ENCODE measurements around the gene HBP1. TPM values are rescaled to one million over a fixed set of nuclear protein-coding genes. Genes with fewer than 3 reads are reported as not detected.

Gene HBP1
- polyA plus RNA-seq, 2 of the 4 experiments (the other 2 are of a cell fraction) = 28.9 to 52.4 TPM

DNA sequence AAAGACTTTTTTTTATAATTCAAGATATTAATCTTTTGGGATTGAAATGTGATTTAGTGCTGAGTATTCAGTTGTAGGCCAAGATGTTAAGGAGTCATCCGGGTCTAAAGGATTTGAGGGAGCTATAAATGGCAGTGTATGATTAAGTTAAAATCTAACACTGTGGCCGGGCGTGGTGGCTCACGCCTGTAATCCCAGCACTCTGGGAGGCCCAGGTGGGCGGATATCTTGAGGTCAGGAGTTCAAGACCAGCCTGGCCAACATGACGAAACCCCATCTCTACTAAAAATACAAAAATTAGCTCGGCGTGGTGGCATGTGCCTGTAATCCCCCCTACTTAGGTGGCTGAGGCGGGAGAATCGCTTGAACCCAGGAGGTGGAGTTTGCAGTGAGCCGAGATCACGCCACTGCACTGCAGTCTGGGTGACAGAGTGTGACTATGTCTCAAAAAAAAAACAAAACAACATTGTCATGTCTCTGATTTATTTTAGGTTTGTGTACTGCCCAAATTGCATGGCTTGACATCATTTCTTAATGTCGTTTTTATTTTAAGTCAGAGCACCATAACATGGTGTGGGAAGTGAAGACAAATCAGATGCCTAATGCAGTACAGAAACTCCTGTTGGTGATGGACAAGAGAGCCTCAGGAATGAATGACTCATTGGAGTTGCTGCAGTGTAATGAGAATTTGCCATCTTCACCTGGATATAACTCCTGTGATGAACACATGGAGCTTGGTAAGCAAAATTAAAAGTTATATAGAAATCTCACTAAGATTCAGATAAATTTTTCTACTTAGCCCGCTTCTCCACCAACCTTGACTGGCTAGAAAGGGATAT is 10.7 kb downstream of the HBP1 start:
- Histone ChIP-seq H3K4me1 (peaks cover 24% of the 10 kb centered on the region), H3K27ac (peak overlapping the region in 1 of 2 experiments; percentile 68; a peak in 4 of 6 replicates), H3K9me3 (no peaks in the 10 kb centered on the region), H3K4me3 (no peak overlapping the region), H3K4me2 (peak overlapping the region; percentile 62)
- DNase-seq (ENCODE audit: low read depth in 1 of 2, low spot score in 1 of 2) = peak; percentile 27 to 29
- TF ChIP-seq KDM1A (IDR thresholded peaks at IDR 0.05; ENCODE audit: low read depth) (no peak), FOSB (CRISPR knock-in tag; IDR thresholded peaks at IDR 0.05) (no peak), RNF2 (IDR thresholded peaks at IDR 0.05; ENCODE audit: borderline replicate concordance, low read depth) (no peak), FOSL2 (IDR thresholded peaks at IDR 0.05) (no peak), FOSL2 (CRISPR knock-in tag; IDR thresholded peaks at IDR 0.05) (peak; percentile 50), JUNB (IDR thresholded peaks at IDR 0.05) (no peak), CHD2 (IDR thresholded peaks at IDR 0.05; ENCODE audit: low read length, partially characterized antibody) (no peak), RFX5 (IDR thresholded peaks at IDR 0.05) (no peak), HDAC2 (IDR thresholded peaks at IDR 0.05) (no peak)
- ATAC-seq = peak; percentile 72 to 73; a peak in 5 of 6 replicates
- POLR2A ChIA-PET = interaction anchor here (1.0 to 1.2 kb wide), 2 partner anchors 10 to 11 kb away, joined by 7 to 8 read pairs; partner anchors contain the start of gene HBP1
- 82% methylated on average over 13 of the region's 14 CpGs for WGBS (ENCODE audit: missing lambda C conversion rate)
- CTCF ChIA-PET = interaction anchor here (1.0 kb wide), 1 partner anchor 8 kb away, joined by 3 read pairs; no protein-coding TSS in a partner anchor
- FAIRE-seq = no peak

DNA sequence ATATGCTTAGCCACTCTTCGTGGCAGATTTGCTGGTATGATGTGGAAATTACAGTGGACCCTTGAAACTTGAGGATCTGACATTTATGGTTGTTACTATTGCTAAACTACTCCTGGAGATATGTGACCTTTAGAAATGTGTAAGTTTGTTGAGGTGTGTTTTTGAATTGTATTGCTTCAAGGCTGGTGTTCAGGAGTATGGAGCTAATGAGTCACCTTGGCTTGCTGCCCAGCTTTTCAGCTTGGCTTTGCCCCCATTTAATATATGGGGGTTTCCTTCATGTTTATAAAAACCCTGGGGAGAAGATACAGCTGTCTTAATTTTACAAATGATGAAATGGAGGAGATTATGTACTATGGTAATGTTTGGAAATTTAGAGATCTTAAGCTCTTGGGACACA is 11.6 kb downstream of the HBP1 start:
- H3K27ac ChIP-seq = peak overlapping the region in 1 of 2 experiments; percentile 68; a peak in 4 of 6 replicates
- POLR2A ChIA-PET = interaction anchor here (1.0 to 1.2 kb wide), 2 partner anchors 10 to 12 kb away, joined by 7 to 8 read pairs; partner anchors contain the start of gene HBP1
- no peaks in the 10 kb centered on the region for H3K9me3 ChIP-seq
- DNase-seq (ENCODE audit: low read depth in 1 of 2, low spot score in 1 of 2) (peak; percentile 16 to 58), FAIRE-seq (no peak), ATAC-seq (peak; percentile 58 to 75; a peak in 4 of 6 replicates)
- CTCF ChIA-PET = interaction anchor here (1.0 kb wide), 3 partner anchors 9 to 563 kb away, joined by 3 to 4 read pairs (median 3); partner anchors contain the start of gene CBLL1
- peak overlapping the region; percentile 62 for H3K4me2 ChIP-seq
- WGBS (ENCODE audit: missing lambda C conversion rate) = 0% methylated on average over 1 of the region's 1 CpG
- TF ChIP-seq EP300 (IDR thresholded peaks at IDR 0.05) = no peak
- TF ChIP-seq FOSB (CRISPR knock-in tag; IDR thresholded peaks at IDR 0.05) = no peak
- TF ChIP-seq HEYL (CRISPR knock-in tag; IDR thresholded peaks at IDR 0.05) = no peak
- no peak for TF ChIP-seq POLR2A (IDR thresholded peaks at IDR 0.05; ENCODE audit: low read length)
- TF ChIP-seq, protein P1, sequence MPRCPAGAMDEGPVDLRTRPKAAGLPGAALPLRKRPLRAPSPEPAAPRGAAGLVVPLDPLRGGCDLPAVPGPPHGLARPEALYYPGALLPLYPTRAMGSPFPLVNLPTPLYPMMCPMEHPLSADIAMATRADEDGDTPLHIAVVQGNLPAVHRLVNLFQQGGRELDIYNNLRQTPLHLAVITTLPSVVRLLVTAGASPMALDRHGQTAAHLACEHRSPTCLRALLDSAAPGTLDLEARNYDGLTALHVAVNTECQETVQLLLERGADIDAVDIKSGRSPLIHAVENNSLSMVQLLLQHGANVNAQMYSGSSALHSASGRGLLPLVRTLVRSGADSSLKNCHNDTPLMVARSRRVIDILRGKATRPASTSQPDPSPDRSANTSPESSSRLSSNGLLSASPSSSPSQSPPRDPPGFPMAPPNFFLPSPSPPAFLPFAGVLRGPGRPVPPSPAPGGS (IDR thresholded peaks at IDR 0.05) = 0 out of 3 replicates have a peak, but pooled peaks have one; percentile 38
- no peak for TF ChIP-seq CHD4 (IDR thresholded peaks at IDR 0.05; ENCODE audit: borderline replicate concordance)
- peak; percentile 49; the same call in 1 of the 2 replicates for TF ChIP-seq FOSL2 (IDR thresholded peaks at IDR 0.05)
- peak; percentile 66 for TF ChIP-seq FOSL2 (CRISPR knock-in tag; IDR thresholded peaks at IDR 0.05)
- TF ChIP-seq CEBPB (IDR thresholded peaks at IDR 0.05) = peak; percentile 59 to 68; a peak in 2 of 4 replicates
- no peak for TF ChIP-seq SMC3 (IDR thresholded peaks at IDR 0.05)
- TF ChIP-seq JUNB (IDR thresholded peaks at IDR 0.05) = peak; percentile 31; the same call in 1 of the 2 replicates
- no peak for TF ChIP-seq EHMT2 (IDR thresholded peaks at IDR 0.05; ENCODE audit: low read depth)
- TF ChIP-seq JUN (IDR thresholded peaks at IDR 0.05) = 0 out of 5 replicates have a peak, but pooled peaks have one; percentile 16 to 32
- H3K4me1 ChIP-seq = peaks cover 30% of the 10 kb centered on the region
- no peak overlapping the region for H3K4me3 ChIP-seq

DNA sequence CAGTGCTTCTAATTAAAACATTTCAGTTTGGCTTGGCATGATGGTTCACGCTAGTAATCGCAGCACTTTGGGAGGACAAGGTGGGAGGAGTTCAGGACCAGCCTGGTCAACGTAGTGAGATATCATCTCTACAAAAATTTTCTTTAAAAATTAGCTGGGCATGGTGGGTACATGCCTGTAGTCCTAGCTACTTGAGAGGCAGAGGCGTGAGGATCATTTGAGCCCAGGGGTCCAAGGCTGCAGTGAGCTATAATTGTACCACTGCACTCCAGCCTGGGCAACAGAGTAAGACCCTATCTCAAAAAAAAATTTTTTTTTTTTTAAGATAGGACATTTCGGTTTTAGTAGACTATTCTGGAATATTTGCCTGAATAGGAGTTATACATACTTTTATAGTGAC is 12.4 kb downstream of the HBP1 start:
- ATAC-seq (no peak), FAIRE-seq (no peak), DNase-seq (ENCODE audit: low read depth in 1 of 2, low spot score in 1 of 2) (no peak)
- Histone ChIP-seq H3K9me3 (no peaks in the 10 kb centered on the region), H3K27ac (0 out of 6 replicates have a peak overlapping the region, but pooled peaks of 1 of the 2 experiments have one; percentile 4), H3K4me3 (no peak overlapping the region), H3K4me1 (peaks cover 38% of the 10 kb centered on the region), H3K4me2 (no peak overlapping the region)
- WGBS (ENCODE audit: missing lambda C conversion rate) = 96% methylated on average over 5 of the region's 5 CpGs
- TF ChIP-seq ESRRA (IDR thresholded peaks at IDR 0.05; ENCODE audit: borderline replicate concordance, low read length) = no peak
- TF ChIP-seq RCOR1 (IDR thresholded peaks at IDR 0.05; ENCODE audit: low read depth, low read length) = no peak
- no peak for TF ChIP-seq GATA3 (IDR thresholded peaks at IDR 0.05; ENCODE audit: borderline replicate concordance)
- TF ChIP-seq RNF2 (IDR thresholded peaks at IDR 0.05; ENCODE audit: borderline replicate concordance, low read depth) = no peak
- TF ChIP-seq CHD2 (IDR thresholded peaks at IDR 0.05; ENCODE audit: low read length, partially characterized antibody) = no peak
- TF ChIP-seq, protein P2, sequence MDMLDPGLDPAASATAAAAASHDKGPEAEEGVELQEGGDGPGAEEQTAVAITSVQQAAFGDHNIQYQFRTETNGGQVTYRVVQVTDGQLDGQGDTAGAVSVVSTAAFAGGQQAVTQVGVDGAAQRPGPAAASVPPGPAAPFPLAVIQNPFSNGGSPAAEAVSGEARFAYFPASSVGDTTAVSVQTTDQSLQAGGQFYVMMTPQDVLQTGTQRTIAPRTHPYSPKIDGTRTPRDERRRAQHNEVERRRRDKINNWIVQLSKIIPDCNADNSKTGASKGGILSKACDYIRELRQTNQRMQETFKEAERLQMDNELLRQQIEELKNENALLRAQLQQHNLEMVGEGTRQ (IDR thresholded peaks at IDR 0.05) = no peak
- POLR2A ChIA-PET = no interaction called here
- CTCF ChIA-PET = interaction anchor here (0.6 to 1.2 kb wide), 4 partner anchors 13 to 562 kb away, joined by 3 to 4 read pairs (median 4); partner anchors contain the start of genes CBLL1 and HBP1

Measured in A549 (cell line).